Activated CD8-positive, alpha-beta memory T cell treated with anti-CD3 and anti-CD28 coated beads, Interleukin-2, amount 50 U/mL, for 48 hours (primary cell): Measurements from ENCODE around the gene NUDT17.
"Not testable (repeated sequence)": the region's sequence is repeated elsewhere in the genome, so short reads cannot be mapped to it uniquely, and the experiment has no call there.

Experiments used
- DNase-seq: peaks from one replicate; pipeline ENCODE4 v3.0.0-alpha.2; 2020

Gene NUDT17, protein sequence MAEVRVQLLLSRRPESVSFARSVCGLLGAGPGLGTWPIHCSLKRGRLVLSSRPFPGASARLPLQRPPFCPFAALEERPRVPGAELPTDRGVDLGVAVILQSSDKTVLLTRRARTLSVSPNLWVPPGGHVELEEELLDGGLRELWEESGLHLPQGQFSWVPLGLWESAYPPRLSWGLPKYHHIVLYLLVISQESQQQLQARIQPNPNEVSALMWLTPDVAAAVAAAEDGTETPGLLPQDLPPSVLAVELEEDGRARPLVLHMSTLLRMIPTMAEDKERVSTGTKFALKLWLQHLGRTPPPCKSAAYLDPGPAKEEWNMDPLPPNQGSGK

DNA sequence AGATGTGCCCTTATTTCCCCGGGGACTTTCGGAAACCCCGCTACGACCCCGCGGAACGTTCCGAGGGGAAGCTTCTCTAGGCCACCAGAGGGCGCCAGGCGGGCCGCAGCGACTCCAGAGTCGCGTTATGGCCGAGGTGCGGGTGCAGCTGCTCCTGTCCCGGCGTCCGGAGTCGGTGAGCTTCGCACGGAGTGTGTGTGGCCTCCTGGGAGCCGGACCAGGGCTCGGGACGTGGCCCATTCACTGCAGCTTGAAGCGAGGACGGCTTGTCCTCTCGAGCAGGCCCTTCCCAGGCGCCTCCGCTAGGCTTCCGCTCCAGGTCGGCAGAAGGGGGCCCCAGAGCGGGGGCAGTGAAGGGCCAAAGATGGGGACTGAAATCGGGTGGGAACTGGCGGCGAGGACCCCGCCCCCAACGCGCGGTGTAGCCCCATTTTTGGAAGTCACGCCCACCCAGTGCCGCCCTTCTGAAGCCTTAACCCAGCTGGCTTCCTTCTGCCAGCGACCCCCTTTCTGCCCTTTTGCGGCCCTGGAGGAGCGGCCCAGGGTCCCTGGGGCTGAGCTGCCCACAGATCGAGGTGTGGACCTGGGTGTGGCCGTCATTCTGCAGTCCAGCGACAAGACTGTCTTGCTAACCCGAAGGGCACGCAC, at the start of gene NUDT17:
Gene NUDT17, plus strand, starts transcription at position 117 of the 648 bp plus-strand sequence. Its CDS starts 11 bp downstream, at position 128.
- peak; percentile 93 for DNase-seq

GRCh38 chr1:145796753-145797152, 48.7 kb upstream of the NUDT17 start:
- no peak for DNase-seq

GRCh38 chr1:145799806-145800205, 45.6 kb upstream of the NUDT17 start:
- no peak for DNase-seq

DNA sequence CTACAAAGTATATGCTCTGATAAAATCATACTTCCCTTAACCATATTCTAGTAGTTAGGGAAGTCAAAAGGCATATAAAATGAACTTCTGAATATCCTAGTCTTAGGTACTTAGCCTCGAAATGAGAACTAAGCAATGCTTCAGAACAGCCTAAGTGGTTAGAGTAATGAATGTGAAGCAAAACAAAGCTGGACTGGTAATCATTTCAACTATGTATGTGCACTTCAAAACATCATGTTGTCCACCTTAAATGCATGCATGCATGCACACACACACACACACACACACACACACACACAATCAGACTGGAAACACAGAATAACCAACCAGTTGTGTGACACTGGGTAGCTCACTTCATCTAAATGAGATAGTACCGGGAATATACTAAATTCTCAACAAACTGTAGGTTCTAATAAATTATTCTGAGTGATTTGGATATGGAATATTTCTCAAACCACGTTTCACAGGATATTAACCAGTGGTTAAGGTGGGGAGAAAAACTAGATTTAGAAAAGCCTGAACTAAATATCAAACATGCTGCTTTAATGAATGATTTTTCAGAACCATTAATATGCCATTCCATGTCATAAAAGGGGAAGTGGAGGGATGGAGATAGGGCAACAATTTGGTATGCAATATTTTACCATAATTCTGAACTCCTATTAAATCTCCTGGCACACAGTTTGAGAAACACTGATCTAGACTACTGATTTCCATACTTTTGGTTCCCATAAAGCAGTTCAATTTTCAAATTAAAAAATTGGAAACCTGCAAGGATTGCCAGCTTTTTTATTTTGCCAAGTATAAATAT, 41.0 kb upstream of the NUDT17 start:
- DNase-seq: no peak

DNA sequence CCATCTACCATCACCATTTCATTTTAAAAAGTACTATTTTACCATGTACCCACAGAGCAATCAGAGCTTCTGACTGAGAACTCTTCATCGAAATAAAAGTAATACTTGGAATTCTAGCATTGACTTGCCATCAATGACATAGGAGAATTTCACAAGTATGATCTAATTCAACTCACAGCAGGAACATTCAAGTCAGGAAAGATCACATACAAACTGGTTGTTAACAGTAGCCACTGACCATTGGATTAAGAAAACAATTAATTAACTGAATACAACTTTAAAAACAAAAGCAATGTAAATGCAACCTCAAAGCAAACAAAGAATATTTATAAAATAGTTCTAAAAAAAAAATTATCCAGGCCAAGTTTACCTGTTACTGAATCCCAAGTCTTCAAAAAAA, 40.4 kb upstream of the NUDT17 start:
- DNase-seq: no peak

GRCh38 chr1:145806408-145806807, 39.0 kb upstream of the NUDT17 start:
- DNase-seq: no peak

GRCh38 chr1:145806844-145807243, 38.6 kb upstream of the NUDT17 start:
- DNase-seq: no peak

DNA sequence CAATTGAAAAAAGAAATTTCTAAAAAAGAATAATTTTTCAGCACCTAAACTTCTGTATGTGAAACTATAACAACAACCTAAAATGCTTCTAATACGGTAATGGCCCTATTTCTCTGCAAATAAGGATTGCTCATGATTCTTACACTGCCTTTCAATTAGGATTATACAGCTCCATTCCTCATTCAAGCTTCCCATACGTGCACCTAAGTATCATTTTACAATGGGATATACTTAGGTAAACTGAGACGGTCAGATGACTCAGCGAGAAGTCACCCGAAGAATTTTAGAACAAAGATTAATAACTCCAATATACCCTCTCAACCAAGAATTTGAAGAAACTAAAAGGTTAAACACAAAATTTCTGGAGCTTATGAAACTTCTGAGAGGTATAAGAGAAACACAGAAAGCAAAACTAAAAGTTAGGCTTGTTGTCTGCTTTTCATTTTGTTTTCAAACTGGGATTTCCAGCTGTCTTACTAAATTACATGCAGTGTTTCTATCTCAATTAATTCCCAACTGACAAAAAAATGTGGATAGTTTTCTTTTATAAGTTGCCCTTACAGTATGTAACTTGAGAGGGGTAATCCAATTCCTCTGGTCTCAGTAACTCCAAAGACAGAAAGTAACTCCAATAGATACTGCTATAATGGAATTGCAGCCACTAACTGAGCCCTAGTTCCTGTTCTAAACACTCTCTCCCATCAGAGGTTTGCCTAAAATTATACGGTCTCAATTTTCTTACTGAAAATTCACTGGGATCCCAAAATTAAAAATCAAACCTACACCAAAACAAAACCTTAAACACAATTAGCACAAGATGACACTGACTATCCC, 32.2 kb upstream of the NUDT17 start:
- not testable (repeated sequence) for DNase-seq

GRCh38 chr1:145818095-145818494, 27.3 kb upstream of the NUDT17 start:
- not testable (repeated sequence) for DNase-seq

- DNase-seq: not testable (repeated sequence)
Observed at GRCh38 chr1:145822779-145823331, 22.6 kb upstream of the NUDT17 start.

- DNase-seq: peak; percentile 90
Observed at GRCh38 chr1:145823565-145824498, 21.6 kb upstream of the NUDT17 start, which contains the start of the genes POLR3C and RNF115. TSS of gene POLR3C (plus strand) at chr1:145824200. CDS start at chr1:145825777, 1,577 bp downstream. TSS of gene RNF115 (minus strand) at chr1:145824095. CDS start at chr1:145823873, 222 bp downstream.

GRCh38 chr1:145824499-145824842, 21.0 kb upstream of the NUDT17 start:
- DNase-seq: no peak

DNA sequence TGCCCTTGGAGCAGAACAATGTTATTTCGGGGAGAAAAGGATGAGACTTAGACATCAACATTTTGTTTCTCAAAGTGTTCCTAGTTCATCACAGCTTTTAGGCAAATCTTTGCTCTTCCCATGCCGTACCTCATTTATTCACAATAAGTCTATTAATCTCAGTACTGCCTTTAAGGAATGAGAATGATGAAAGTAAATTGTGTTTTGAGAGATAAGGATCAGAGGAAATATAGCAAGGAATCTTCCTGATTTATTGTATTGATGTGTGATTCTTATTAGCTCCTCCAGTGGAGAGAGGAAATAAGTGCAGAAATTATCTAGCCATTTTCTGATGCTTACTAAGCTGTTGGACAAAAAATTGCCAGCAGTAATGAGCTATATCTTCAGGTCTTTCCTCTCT, 19.4 kb upstream of the NUDT17 start:
- DNase-seq: no peak

DNA sequence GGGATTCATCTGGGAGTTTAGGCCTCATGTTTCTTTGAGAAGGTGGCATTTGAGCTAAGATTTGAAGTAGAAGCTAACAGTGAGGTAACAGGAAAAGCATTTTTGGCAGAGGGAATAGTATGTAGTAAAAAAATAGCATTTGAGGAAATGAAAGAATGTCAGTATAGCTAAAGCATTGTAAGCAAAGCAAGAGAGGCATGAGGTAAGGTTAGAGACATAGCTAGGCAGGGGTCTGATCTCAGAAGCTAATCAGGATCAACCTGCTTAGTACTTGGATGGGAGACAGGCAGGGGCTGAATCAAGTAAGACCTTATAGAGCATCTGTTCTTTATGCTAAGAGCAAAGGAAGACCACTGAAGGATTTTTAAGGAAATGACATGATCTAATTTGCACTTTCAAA, 17.5 kb upstream of the NUDT17 start:
- no peak for DNase-seq

- DNase-seq: no peak
Observed at GRCh38 chr1:145828367-145829026, 16.9 kb upstream of the NUDT17 start.

GRCh38 chr1:145830810-145831209, 14.6 kb upstream of the NUDT17 start:
- not testable (repeated sequence) for DNase-seq

DNA sequence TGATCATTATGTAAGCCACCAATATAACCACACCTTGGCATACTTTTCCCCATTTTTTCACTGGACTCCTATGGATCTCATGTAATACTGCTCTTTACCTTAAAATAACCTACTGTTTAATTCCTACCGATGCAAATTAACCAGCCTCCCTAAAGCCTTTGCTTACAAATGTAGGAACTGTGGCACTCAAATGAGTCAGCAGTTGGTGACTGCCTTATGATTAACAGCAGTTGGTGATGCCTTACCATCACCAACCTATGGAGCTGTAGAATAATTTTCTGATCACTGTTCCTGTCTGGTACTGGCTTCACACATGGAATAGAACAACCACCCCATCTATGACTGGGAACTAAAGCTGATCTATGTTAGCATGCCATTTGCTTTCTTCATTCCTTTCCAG, 7.8 kb upstream of the NUDT17 start:
- DNase-seq: no peak

GRCh38 chr1:145843031-145843430, 2.4 kb upstream of the NUDT17 start:
- DNase-seq: no peak

GRCh38 chr1:145845144-145845513, 301 bp upstream of the NUDT17 start:
- no peak for DNase-seq

DNA sequence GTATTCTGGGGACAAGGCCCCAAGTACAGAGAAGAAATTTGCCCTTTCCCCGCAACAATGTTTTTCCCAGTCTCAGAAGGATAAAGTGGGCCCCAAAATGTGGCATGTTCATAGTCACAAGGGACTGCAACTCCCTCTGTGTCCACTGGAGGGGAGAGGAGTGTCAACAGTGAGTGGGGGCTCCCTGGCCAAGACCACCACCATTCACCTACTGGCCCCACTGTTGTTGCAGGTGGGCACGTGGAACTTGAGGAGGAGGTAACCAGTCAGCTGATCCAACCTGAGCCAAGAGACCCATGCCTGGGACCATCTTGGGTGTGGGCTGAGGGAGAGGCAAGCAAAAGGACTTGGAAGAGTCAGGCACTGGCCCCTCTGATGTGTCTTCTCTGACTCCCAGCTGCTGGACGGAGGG, 777 bp downstream of the NUDT17 start:
- no peak for DNase-seq

GRCh38 chr1:145847827-145848226, 2.4 kb downstream of the NUDT17 start:
- DNase-seq: no peak
